Common myeloid progenitor, CD34-positive (primary cell): ENCODE measurements around the gene CLSTN3.

ENCODE experiments used
- CTCF ChIA-PET: fragments of 350-600 bp; sonication (Branson Sonifier 250); formaldehyde crosslinking; loops from one replicate; lab custom pipeline; 2021; ENCODE audit warnings: antibody characterized with exemption; lab: Charles Lee
- POLR2A ChIA-PET: fragments of 350-600 bp; sonication (Branson Sonifier 250); formaldehyde crosslinking; loops from one replicate; lab custom pipeline; 2021; ENCODE audit warnings: antibody characterized with exemption; lab: Charles Lee
- DNase-seq, 3 donors: peaks; one replicate each; pipeline versions ENCODE4 v3.0.0 to v3.0.0-alpha.2; 2013
- H3K27ac ChIP-seq, 2 experiments: 1 replicate in 1 of 2; 2 replicates in 1 of 2; pipeline ENCODE4 v1.7.0; 2013; ENCODE audit warnings: inconsistent platforms in 2 of 2, low read length in 2 of 2, mild to moderate bottlenecking in 2 of 2, low read depth in 1 of 2, moderate library complexity in 1 of 2; ENCODE audit not compliant: severe bottlenecking in 2 of 2, insufficient read depth in 1 of 2, poor library complexity in 1 of 2
- H3K27me3 ChIP-seq, 5 experiments: replicated peaks in 2 of 5; 1 replicate in 3 of 5; 2 replicates in 2 of 5; pipeline versions ENCODE4 v1.6.1 to v1.7.0; 2013; ENCODE audit warnings: low read length in 4 of 5, mild to moderate bottlenecking in 2 of 5, moderate library complexity in 2 of 5, inconsistent platforms in 1 of 5; ENCODE audit not compliant: insufficient read depth in 5 of 5, control insufficient read depth in 4 of 5
- H3K36me3 ChIP-seq, 4 experiments: 1 replicate in 2 of 4; 2 replicates in 2 of 4; pipeline versions ENCODE4 v1.6.1 to v1.7.0; 2013; ENCODE audit warnings: low read length in 3 of 4, control low read depth in 1 of 4, mild to moderate bottlenecking in 1 of 4; ENCODE audit not compliant: control insufficient read depth in 4 of 4, insufficient read depth in 4 of 4
- H3K4me1 ChIP-seq, 4 experiments: 1 replicate in 3 of 4; 2 replicates in 1 of 4; pipeline versions ENCODE4 v1.6.1 to v1.7.1; 2013; ENCODE audit warnings: low read length in 3 of 4, mild to moderate bottlenecking in 3 of 4, control low read depth in 1 of 4, inconsistent platforms in 1 of 4, moderate library complexity in 1 of 4; ENCODE audit not compliant: control insufficient read depth in 4 of 4, insufficient read depth in 4 of 4; ENCODE audit errors: control extremely low read depth in 1 of 4
- H3K4me3 ChIP-seq, 7 experiments: 1 replicate in 4 of 7; 2 replicates in 3 of 7; pipeline versions ENCODE4 v1.5.1 to v1.7.0; 2013; ENCODE audit warnings: mild to moderate bottlenecking in 7 of 7, low read length in 6 of 7, moderate library complexity in 6 of 7, inconsistent platforms in 2 of 7, low read depth in 2 of 7, control low read depth in 1 of 7; ENCODE audit not compliant: insufficient read depth in 4 of 7, control insufficient read depth in 1 of 7; ENCODE audit errors: extremely low read depth in 1 of 7
- H3K9me3 ChIP-seq, 5 experiments: 1 replicate in 4 of 5; 2 replicates in 1 of 5; pipeline versions ENCODE4 v1.6.1 to v1.7.1; 2013; ENCODE audit warnings: low read length in 4 of 5, mild to moderate bottlenecking in 2 of 5, inconsistent platforms in 1 of 5, low read depth in 1 of 5, moderate library complexity in 1 of 5; ENCODE audit not compliant: control insufficient read depth in 4 of 5, insufficient read depth in 2 of 5; ENCODE audit errors: control extremely low read depth in 1 of 5
- WGBS: methylation state at CpG from one replicate; pipeline ENCODE4 v1.1.5; 2013; ENCODE audit not compliant: insufficient coverage; 5-methylcytosine and 5-hydroxymethylcytosine counted together

CLSTN3 gene

DNA sequence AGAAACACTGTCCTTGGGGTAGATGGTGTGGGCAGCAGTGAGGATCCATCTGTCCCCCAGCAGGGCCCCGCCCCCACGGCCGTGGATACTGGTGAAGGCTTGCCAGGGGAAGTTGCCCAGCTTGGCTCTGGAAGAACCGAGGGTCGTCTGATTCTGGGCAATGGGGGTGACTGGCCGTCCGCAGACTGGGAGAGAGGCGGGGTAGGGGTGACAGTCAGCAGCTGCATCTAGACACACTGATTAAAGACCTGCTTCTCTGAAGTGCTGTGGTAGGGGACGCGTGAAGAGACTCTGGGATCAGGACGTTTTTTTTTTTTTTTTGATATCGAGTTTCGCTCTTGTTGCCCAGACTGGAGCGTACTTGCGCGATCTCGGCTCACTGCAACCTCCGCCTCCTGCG is 33.2 kb upstream of the CLSTN3 start:
- Histone ChIP-seq H3K27me3 (no peaks in the 10 kb centered on the region), H3K27ac (no peak overlapping the region), H3K36me3 (peaks cover 0 to 30% (median 19%) of the 10 kb centered on the region in 4 experiments), H3K4me3 (no peak overlapping the region), H3K4me1 (peaks cover 0 to 12% (median 5%) of the 10 kb centered on the region in 4 experiments), H3K9me3 (no peaks in the 10 kb centered on the region)
- DNase-seq, result no peak
- WGBS, result 99% methylated on average over 15 of the region's 19 CpGs
- POLR2A ChIA-PET, result no interaction called here
- CTCF ChIA-PET, result interaction anchor here (0.9 to 1.2 kb wide), 2 partner anchors 12 to 14 kb away, joined by 3 read pairs; partner anchors contain the start of gene C1RL

DNA sequence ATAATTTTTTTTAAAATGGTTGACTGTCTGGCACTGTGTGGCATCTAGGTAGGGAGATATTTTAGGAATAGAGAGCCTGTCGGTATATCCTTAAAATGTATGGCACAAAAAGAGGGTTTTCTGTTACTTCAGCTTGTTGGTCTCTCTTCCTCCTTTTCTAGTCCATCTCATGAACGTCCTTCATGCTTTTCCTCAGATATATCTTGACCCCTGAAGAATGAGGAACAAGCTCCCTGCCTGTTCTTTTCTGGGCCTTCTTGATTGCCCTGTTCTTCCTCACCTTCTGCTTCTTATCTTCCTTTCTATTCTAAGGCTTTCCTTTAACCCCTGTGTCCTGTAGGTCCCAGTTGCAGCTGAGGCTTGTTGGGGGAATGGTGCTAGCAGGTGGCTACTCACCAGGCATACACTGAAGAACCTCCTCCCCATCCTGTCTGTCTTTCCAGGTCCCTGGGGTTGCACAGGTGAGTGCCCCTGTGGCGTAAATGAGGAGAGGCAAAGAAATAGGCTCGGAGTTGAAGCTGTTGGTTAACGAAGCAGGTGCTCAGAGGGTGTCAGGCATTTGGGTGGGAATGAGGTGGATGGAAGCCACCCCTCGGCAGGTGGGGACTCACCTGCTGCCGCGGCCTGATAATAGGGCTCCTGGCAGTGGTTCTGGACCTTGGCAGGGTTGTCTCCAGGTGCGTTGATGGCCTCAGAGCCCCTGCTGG is 30.7 kb upstream of the CLSTN3 start:
- Histone ChIP-seq H3K27ac (no peak overlapping the region), H3K4me1 (peaks cover 3 to 22% (median 8%) of the 10 kb centered on the region in 4 experiments), H3K9me3 (no peaks in the 10 kb centered on the region), H3K27me3 (no peaks in the 10 kb centered on the region), H3K36me3 (peaks cover 3 to 47% (median 31%) of the 10 kb centered on the region in 4 experiments), H3K4me3 (no peak overlapping the region)
- no peak for DNase-seq
- CTCF ChIA-PET, result interaction anchor here (0.9 to 1.5 kb wide), 2 partner anchors 13 to 230 kb away, joined by 3 to 4 read pairs; no protein-coding TSS in a partner anchor
- POLR2A ChIA-PET, result no interaction called here
- WGBS, result 90% methylated on average over 8 of the region's 9 CpGs

DNA sequence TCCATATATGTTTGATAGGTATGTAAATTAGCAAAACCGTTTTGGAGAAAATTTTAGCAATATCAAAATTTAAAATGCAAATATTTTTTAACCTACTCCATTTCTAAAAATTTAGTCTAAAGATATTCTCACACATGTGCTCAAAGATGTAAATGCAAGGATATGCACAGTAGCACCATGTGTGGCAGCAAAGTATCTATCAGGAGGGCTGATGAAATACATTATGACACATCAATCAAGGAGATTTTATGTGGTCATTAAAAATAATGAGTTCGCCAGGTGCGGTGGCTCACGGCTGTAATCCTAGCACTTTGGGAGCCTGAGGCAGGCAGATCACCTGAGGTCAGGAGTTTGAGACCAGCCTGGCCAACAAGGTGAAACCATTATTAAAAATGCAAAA is 29.9 kb upstream of the CLSTN3 start:
- CTCF ChIA-PET, result interaction anchor here (1.5 to 2.9 kb wide), 2 partner anchors 10 to 12 kb away, joined by 4 to 11 read pairs; no protein-coding TSS in a partner anchor
- POLR2A ChIA-PET, result no interaction called here
- no peak overlapping the region for H3K4me3 ChIP-seq
- H3K9me3 ChIP-seq, result no peaks in the 10 kb centered on the region
- WGBS, result no CpG with 5 or more reads among the region's 4 CpGs
- H3K27me3 ChIP-seq, result no peaks in the 10 kb centered on the region
- no peak for DNase-seq
- peaks cover 6 to 49% (median 34%) of the 10 kb centered on the region in 4 experiments for H3K36me3 ChIP-seq
- H3K4me1 ChIP-seq, result peaks cover 3 to 22% (median 8%) of the 10 kb centered on the region in 4 experiments
- no peak overlapping the region for H3K27ac ChIP-seq

DNA sequence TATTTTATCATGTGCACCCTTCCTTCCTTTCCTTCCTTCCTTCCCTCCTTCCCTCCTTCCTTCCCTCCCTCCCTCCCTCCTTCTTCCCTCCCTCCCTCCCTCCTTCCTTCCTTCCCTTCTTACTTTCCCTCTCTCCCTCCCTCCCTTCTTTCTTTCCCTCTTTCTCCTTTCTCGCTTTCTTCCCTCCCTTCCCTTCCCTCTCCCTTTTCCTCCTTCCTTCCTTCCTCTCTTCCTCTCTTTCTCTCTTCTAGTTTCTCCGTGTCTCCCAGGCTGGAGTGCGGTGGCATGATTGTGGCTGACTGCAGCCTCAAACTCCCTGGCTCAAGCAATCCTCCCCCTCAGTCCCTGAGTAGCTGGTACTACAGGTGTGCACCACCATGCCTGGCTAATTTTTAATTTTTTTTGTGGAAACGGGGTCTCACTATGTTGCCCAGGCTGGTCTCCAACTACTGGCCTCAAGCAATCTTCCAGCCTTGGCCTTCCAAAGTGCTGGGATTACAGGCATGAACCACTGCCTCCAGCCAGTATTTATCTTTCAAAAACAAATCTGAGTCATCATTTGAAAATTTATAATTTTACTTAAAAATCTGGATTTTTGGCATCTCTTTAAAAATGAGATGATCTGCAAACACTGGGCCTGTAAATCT is 29.0 kb upstream of the CLSTN3 start:
- Histone ChIP-seq H3K9me3 (peaks cover 0 to 2% (median 0%) of the 10 kb centered on the region in 5 experiments), H3K4me1 (peaks cover 3 to 22% (median 8%) of the 10 kb centered on the region in 4 experiments), H3K4me3 (no peak overlapping the region), H3K27ac (no peak overlapping the region), H3K36me3 (peaks cover 6 to 52% (median 35%) of the 10 kb centered on the region in 4 experiments), H3K27me3 (no peaks in the 10 kb centered on the region)
- POLR2A ChIA-PET, result no interaction called here
- 100% methylated on average over 3 of the region's 4 CpGs for WGBS
- no peak for DNase-seq
- CTCF ChIA-PET, result interaction anchor here (2.1 to 2.9 kb wide), 2 partner anchors 8 to 11 kb away, joined by 11 to 15 read pairs; partner anchors contain the start of gene C1R

DNA sequence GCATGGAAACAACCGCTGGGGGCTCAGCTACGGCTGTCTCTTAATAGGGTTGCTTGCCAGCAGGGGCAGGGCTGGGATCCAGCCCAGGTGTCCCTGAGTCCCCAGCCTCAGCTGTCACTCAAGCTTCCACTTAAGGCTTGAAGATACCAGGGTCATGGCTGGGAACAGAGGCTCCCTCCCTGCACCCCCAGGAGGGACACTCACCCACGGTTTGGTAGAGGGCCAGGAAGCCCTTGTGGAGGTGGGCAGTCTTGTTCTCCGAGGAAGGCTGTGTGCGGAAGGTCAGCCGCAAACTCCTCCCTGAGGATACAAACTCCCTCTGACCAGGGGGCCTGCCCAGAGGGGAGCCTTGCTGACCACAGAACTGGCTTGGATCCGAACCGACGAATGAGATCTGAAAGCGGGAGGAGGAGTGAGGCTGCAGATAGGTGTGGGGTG is 28.5 kb upstream of the CLSTN3 start:
- Histone ChIP-seq H3K9me3 (peaks cover 0 to 5% (median 0%) of the 10 kb centered on the region in 5 experiments), H3K36me3 (peaks cover 6 to 50% (median 34%) of the 10 kb centered on the region in 4 experiments), H3K27ac (no peak overlapping the region), H3K27me3 (no peaks in the 10 kb centered on the region), H3K4me3 (no peak overlapping the region), H3K4me1 (peaks cover 3 to 22% (median 8%) of the 10 kb centered on the region in 4 experiments)
- ChIA-PET CTCF (interaction anchor here (1.0 to 2.9 kb wide), 5 partner anchors 9 to 152 kb away, joined by 3 to 15 read pairs (median 11); partner anchors contain the start of gene C1R), POLR2A (no interaction called here)
- 96% methylated on average over 9 of the region's 10 CpGs for WGBS
- DNase-seq, result no peak

DNA sequence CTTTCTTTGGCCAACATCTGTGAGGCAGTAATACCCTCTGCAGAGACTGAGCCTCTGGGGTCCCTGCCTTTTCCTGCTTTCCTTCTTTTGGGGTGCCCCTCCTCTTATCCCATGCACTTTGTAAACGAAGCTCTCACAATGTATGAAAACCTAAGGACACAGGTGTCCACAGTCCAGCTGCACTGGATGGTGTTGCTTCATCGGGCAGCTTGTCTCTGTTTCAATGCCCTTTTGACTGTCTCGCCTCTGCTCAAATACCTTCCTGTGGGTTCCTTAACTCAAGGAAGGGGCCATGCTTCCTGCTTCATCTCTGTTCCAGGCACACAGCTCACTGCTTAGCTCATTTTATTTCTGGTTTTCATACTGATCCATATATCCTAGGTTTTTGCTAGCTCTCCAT is 27.6 kb upstream of the CLSTN3 start:
- CTCF ChIA-PET, result interaction anchor here (0.6 to 2.9 kb wide), 9 partner anchors 9 to 153 kb away, joined by 3 to 15 read pairs (median 3); partner anchors contain the start of genes C1R and LPCAT3
- POLR2A ChIA-PET, result no interaction called here
- peaks cover 6 to 43% (median 33%) of the 10 kb centered on the region in 4 experiments for H3K36me3 ChIP-seq

More for the DNA sequence above, 27.6 kb upstream of the CLSTN3 start:
- H3K9me3 ChIP-seq, result peaks cover 0 to 5% (median 0%) of the 10 kb centered on the region in 5 experiments
- H3K27me3 ChIP-seq, result no peaks in the 10 kb centered on the region
- H3K4me3 ChIP-seq, result no peak overlapping the region
- H3K27ac ChIP-seq, result no peak overlapping the region
- 36% methylated on average over 3 of the region's 3 CpGs for WGBS
- no peak for DNase-seq
- peaks cover 3 to 24% (median 9%) of the 10 kb centered on the region in 4 experiments for H3K4me1 ChIP-seq
